Osteoblast (primary cell): Measurements from ENCODE around the gene STAM2. TPM values are rescaled to one million over a fixed set of nuclear protein-coding genes. Genes with fewer than 3 reads are reported as not detected.

Experiments
- DNase-seq: peaks from one replicate; pipeline ENCODE4 v3.0.0; 2011; ENCODE audit warnings: low spot score, mixed read lengths; ENCODE audit not compliant: insufficient read length; ENCODE audit errors: missing footprints
- H2AFZ ChIP-seq: 2 replicates; pipeline ENCODE4 v1.6.0; 2011; ENCODE audit warnings: mild to moderate bottlenecking, low read length
- H3K27ac ChIP-seq: 2 replicates; pipeline ENCODE4 v1.5.1; 2011; ENCODE audit warnings: mild to moderate bottlenecking, low read depth, low read length, moderate library complexity
- H3K27me3 ChIP-seq: 2 replicates; pipeline ENCODE4 v1.6.0; 2012; ENCODE audit warnings: mild to moderate bottlenecking, control low read depth, inconsistent platforms, low read length, moderate library complexity; ENCODE audit not compliant: insufficient read depth
- H3K36me3 ChIP-seq: 2 replicates; pipeline ENCODE4 v1.5.1; 2011; ENCODE audit warnings: mild to moderate bottlenecking, low read length, control low read depth, moderate library complexity; ENCODE audit not compliant: insufficient read depth
- H3K4me1 ChIP-seq: 2 replicates; pipeline ENCODE4 v1.5.1; 2011; ENCODE audit warnings: mild to moderate bottlenecking, low read length, control low read depth, moderate library complexity; ENCODE audit not compliant: insufficient read depth
- H3K4me2 ChIP-seq: 2 replicates; pipeline ENCODE4 v1.6.0; 2011; ENCODE audit warnings: mild to moderate bottlenecking, low read length; ENCODE audit not compliant: insufficient read depth
- H3K4me3 ChIP-seq: fragments of 200-600 bp; sonication (generic); 3 replicates; pipeline ENCODE4 v1.5.1; 2012; ENCODE audit warnings: mild to moderate bottlenecking, low read length, inconsistent platforms; ENCODE audit not compliant: insufficient read depth
- H3K79me2 ChIP-seq: 2 replicates; pipeline ENCODE4 v1.6.0; 2012; ENCODE audit warnings: mild to moderate bottlenecking, low read length, control low read depth, inconsistent platforms; ENCODE audit not compliant: insufficient read depth
- H3K9me3 ChIP-seq: 2 replicates; pipeline ENCODE4 v1.5.1; 2011; ENCODE audit warnings: low read depth, low read length, control low read depth
- H4K20me1 ChIP-seq: 2 replicates; pipeline ENCODE4 v1.6.0; 2012; ENCODE audit warnings: mild to moderate bottlenecking, low read length, control low read depth; ENCODE audit not compliant: insufficient read depth
- total RNA-seq: library from RNA; depleted of rRNA; stranded (reverse); fragments of >200 nt; gene quantifications from 2 replicates; pipeline ENCODE4 v1.2.3, GENCODE V29; 2012
- TF ChIP-seq, protein P1 (sequence below): IDR thresholded peaks from 2 replicates; pipeline ENCODE4 v1.5.1; 2011; ENCODE audit warnings: mild to moderate bottlenecking, low read depth, low read length, moderate library complexity; ENCODE audit errors: extremely low read depth

STAM2 gene
- total RNA-seq, 1 donor, result 52.5 TPM

DNA sequence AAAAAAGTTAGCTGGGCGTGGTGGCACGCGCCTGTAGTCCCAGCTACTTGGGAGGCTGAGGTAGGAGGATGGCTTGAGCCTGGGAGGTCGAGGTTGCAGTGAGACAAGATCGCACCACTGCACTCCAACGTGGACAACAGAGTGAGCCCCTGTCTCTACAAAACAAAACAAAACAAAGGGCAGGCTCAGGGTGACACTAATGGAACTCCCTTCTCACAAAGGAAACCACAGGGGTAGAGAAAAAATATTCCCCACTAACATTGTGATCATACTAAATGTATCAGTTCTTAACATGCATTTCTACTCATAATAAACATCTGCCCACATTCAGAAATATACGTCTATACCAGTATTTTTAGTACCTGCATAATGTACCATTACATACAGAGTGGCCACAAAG is 21.1 kb downstream of the STAM2 start:
- Histone ChIP-seq H3K36me3 (peaks cover 5% of the 10 kb centered on the region), H3K4me1 (no peaks in the 10 kb centered on the region), H3K27ac (no peak overlapping the region), H3K27me3 (no peaks in the 10 kb centered on the region), H3K4me3 (no peak overlapping the region), H2AFZ (no peak overlapping the region), H3K4me2 (no peak overlapping the region), H4K20me1 (peaks cover 42% of the 10 kb centered on the region), H3K9me3 (no peaks in the 10 kb centered on the region), H3K79me2 (peaks cover 87% of the 10 kb centered on the region)
- no peak for DNase-seq
- TF ChIP-seq, protein P1, sequence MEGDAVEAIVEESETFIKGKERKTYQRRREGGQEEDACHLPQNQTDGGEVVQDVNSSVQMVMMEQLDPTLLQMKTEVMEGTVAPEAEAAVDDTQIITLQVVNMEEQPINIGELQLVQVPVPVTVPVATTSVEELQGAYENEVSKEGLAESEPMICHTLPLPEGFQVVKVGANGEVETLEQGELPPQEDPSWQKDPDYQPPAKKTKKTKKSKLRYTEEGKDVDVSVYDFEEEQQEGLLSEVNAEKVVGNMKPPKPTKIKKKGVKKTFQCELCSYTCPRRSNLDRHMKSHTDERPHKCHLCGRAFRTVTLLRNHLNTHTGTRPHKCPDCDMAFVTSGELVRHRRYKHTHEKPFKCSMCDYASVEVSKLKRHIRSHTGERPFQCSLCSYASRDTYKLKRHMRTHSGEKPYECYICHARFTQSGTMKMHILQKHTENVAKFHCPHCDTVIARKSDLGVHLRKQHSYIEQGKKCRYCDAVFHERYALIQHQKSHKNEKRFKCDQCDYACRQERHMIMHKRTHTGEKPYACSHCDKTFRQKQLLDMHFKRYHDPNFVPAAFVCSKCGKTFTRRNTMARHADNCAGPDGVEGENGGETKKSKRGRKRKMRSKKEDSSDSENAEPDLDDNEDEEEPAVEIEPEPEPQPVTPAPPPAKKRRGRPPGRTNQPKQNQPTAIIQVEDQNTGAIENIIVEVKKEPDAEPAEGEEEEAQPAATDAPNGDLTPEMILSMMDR, result no peak

DNA sequence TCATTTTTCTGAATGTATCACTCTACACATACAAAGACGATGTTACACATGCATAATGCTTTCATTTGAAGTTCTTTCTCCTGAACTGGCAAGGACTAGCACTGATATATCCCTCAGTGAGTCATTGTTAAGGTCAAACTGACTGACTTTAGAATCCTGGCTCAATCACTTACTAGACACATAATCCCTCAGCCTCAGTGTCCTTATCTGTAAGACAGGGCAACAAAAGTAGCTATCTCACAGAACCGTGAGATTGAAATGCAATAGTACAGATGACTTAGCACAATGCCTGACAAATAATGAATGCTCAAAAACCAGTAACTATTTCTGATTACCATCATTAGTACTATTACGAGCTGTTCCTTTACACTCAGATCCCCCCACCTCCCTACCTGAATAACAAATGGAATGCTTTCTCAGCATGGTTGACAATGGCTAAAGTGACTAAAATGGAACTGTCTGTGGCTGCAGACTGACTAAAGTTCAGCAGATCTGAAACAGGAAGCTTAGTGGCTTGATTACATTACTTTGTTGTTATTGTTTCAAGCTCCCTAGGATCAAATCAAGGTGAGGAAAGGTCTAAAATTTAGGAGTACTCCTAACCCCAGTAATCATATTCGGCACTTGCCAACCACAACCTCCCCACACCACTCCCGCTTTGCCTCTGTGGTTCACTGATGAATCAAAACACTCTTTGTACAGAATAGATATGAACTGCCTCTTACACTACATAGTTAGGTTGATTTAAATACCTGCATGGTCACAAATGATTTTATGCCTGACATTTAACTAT is 40.9 kb downstream of the STAM2 start:
- Histone ChIP-seq H4K20me1 (no peaks in the 10 kb centered on the region), H3K36me3 (peaks cover 5% of the 10 kb centered on the region), H3K4me2 (no peak overlapping the region), H3K4me1 (peaks cover 12% of the 10 kb centered on the region), H3K79me2 (no peaks in the 10 kb centered on the region), H3K9me3 (no peaks in the 10 kb centered on the region), H2AFZ (no peak overlapping the region), H3K27me3 (no peaks in the 10 kb centered on the region), H3K4me3 (no peak overlapping the region), H3K27ac (peak overlapping the region; percentile 2)
- peak; percentile 88 for DNase-seq
- TF ChIP-seq, protein P1, result no peak

DNA sequence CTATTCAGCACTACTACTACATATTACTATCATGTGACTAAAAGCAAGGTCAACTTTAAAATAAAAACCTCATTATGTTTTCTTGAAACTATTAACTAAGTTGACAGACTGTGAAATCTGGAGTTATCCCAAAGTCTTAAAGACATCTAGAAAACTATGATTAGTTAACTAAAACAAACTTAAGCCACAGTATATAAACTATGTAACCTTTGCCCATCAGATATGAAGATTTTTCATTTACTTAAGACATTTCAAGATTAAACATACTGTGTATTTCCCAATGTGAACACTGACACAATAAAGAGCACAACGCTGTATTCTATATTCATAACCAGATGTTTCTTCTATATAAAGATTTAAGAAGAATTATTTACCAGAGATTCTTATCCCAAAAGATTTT is 43.3 kb downstream of the STAM2 start:
- Histone ChIP-seq H3K36me3 (peaks cover 13% of the 10 kb centered on the region), H3K4me2 (no peak overlapping the region), H4K20me1 (no peaks in the 10 kb centered on the region), H3K9me3 (no peaks in the 10 kb centered on the region), H3K4me1 (peaks cover 12% of the 10 kb centered on the region), H3K27me3 (no peaks in the 10 kb centered on the region), H3K4me3 (no peak overlapping the region), H3K27ac (no peak overlapping the region), H3K79me2 (no peaks in the 10 kb centered on the region), H2AFZ (no peak overlapping the region)
- DNase-seq, result no peak
- TF ChIP-seq, protein P1, result no peak

DNA sequence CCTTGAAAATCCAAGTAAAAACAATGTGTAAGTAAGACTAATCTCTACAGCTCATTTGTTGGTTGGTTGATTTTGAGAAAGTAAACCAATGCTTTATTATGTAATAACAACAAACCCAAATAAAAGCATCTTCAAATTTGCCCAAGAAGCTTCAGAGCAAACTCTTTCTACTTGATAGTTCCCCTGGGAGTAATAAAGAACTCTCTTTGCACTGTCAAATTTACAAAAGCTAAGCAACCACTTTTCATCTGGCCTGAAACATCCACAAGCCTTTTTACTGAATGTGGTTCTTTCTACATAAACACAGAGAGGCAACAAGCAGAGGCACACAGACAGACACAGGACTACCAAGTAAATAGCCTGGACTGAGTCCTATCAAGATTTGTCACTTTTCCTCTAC is 47.9 kb downstream of the STAM2 start:
- Histone ChIP-seq H3K36me3 (peaks cover 32% of the 10 kb centered on the region), H4K20me1 (no peaks in the 10 kb centered on the region), H3K4me3 (no peak overlapping the region), H3K27me3 (no peaks in the 10 kb centered on the region), H3K79me2 (no peaks in the 10 kb centered on the region), H3K9me3 (no peaks in the 10 kb centered on the region), H3K4me1 (no peaks in the 10 kb centered on the region), H3K27ac (no peak overlapping the region), H3K4me2 (no peak overlapping the region), H2AFZ (no peak overlapping the region)
- DNase-seq, result no peak
- TF ChIP-seq, protein P1, result no peak
